ENCODE results near the gene RIMKLB.

GRCh38 chr12:8689681-8690080 is 8.1 kb upstream of the RIMKLB start:
- no peak for TF ChIP-seq EZH2phosphoT487 (IDR thresholded peaks at IDR 0.05; ENCODE audit: insufficient read depth, low read depth)
- no peak for TF ChIP-seq EZH2 (IDR thresholded peaks at IDR 0.05; ENCODE audit: insufficient read depth, poor library complexity, severe bottlenecking)
